IMR-90 (cell line): Measurements from ENCODE around the gene UBAC1. TPM values are rescaled to one million over a fixed set of nuclear protein-coding genes. Genes with fewer than 3 reads are reported as not detected.

Source experiments
- ATAC-seq: fragments of 200-7000 bp; cut with Tn5 transposase; 2 replicates; pipeline ENCODE4 v1.9.1; 2020; ENCODE audit warnings: low read depth, mild to moderate bottlenecking, moderate library complexity
- BruUV-seq: library from RNA; stranded (reverse); fragments of 400-500 nt; replicated peaks from 2 replicates; lab custom pipeline; 2021; lab: Mats Ljungman, UMichigan
- CTCF ChIA-PET: fragments of 300-600 bp; formaldehyde crosslinking; extraction: SDS; loops from one replicate; lab custom pipeline; 2021; ENCODE audit warnings: antibody characterized with exemption; lab: Yijun Ruan, JAX
- POLR2A ChIA-PET: fragments of 300-600 bp; sonication (Branson Sonifier 250); formaldehyde crosslinking; loops from one replicate; lab custom pipeline; 2022; ENCODE audit warnings: antibody characterized with exemption; ENCODE audit not compliant: unreplicated experiment; lab: Charles Lee
- DNase-seq: peaks from one replicate; pipeline ENCODE4 v3.0.0; 2013
- H2AFZ ChIP-seq: replicated peaks from 2 replicates; pipeline ENCODE3; 2013; ENCODE audit warnings: low read length, mild to moderate bottlenecking; ENCODE audit not compliant: poor library complexity
- H2AK5ac ChIP-seq: 2 replicates; pipeline ENCODE4 v1.6.1; 2013; ENCODE audit warnings: low read depth, low read length, inconsistent platforms
- H2AK9ac ChIP-seq: replicated peaks from 2 replicates; pipeline ENCODE3; 2013; ENCODE audit warnings: mild to moderate bottlenecking, low read depth, low read length, moderate library complexity; ENCODE audit not compliant: poor library complexity
- H2BK120ac ChIP-seq: 2 replicates; pipeline ENCODE4 v1.6.1; 2013; ENCODE audit warnings: low read depth, low read length, inconsistent platforms
- H2BK15ac ChIP-seq: 3 replicates; pipeline ENCODE4 v1.6.1; 2013; ENCODE audit warnings: low read depth, low read length, inconsistent platforms
- H2BK20ac ChIP-seq: 2 replicates; pipeline ENCODE4 v1.6.1; 2013; ENCODE audit warnings: low read depth, mild to moderate bottlenecking, inconsistent platforms, low read length, moderate library complexity
- H2BK5ac ChIP-seq: 2 replicates; pipeline ENCODE4 v1.6.1; 2013; ENCODE audit warnings: mild to moderate bottlenecking, low read depth, low read length, inconsistent platforms; ENCODE audit not compliant: poor library complexity, severe bottlenecking
- H3K14ac ChIP-seq: replicated peaks from 2 replicates; pipeline ENCODE4 v1.6.1; 2013; ENCODE audit warnings: low read depth, low read length, inconsistent platforms
- H3K18ac ChIP-seq: 2 replicates; pipeline ENCODE4 v1.6.1; 2013; ENCODE audit warnings: low read depth, low read length, control low read depth
- H3K23ac ChIP-seq: 2 replicates; pipeline ENCODE4 v1.6.1; 2013; ENCODE audit warnings: low read depth, low read length, inconsistent platforms
- H3K27ac ChIP-seq: 2 replicates; pipeline ENCODE4 v1.5.1; 2013; ENCODE audit warnings: mild to moderate bottlenecking, control low read depth, low read length; ENCODE audit not compliant: insufficient read depth
- H3K27me3 ChIP-seq: 2 replicates; pipeline ENCODE4 v1.6.1; 2013; ENCODE audit warnings: low read length; ENCODE audit not compliant: control insufficient read depth, insufficient read depth
- H3K36me3 ChIP-seq: 2 replicates; pipeline ENCODE4 v1.6.1; 2013; ENCODE audit warnings: low read length, mixed read lengths; ENCODE audit not compliant: control insufficient read depth, insufficient read depth
- H3K4ac ChIP-seq: 2 replicates; pipeline ENCODE4 v1.6.1; 2013; ENCODE audit warnings: low read depth, low read length, inconsistent platforms
- H3K4me1 ChIP-seq: 2 replicates; pipeline ENCODE4 v1.6.1; 2013; ENCODE audit warnings: low read length, mixed read lengths; ENCODE audit not compliant: control insufficient read depth, insufficient read depth
- H3K4me2 ChIP-seq: 2 replicates; pipeline ENCODE4 v1.6.1; 2013; ENCODE audit warnings: low read depth, mild to moderate bottlenecking, control low read depth, low read length, moderate library complexity
- H3K4me3 ChIP-seq: 2 replicates; pipeline ENCODE4 v1.5.1; 2013; ENCODE audit warnings: low read depth, mild to moderate bottlenecking, control low read depth, low read length, moderate library complexity; ENCODE audit not compliant: insufficient read depth
- H3K56ac ChIP-seq: 2 replicates; pipeline ENCODE4 v1.6.1; 2013; ENCODE audit warnings: low read length, inconsistent platforms; ENCODE audit not compliant: insufficient read depth; ENCODE audit errors: extremely low read depth
- H3K79me1 ChIP-seq, 2 experiments: 2 replicates each; pipeline ENCODE4 v1.6.1; 2013; ENCODE audit warnings: low read length in 2 of 2, inconsistent platforms in 1 of 2, low read depth in 1 of 2
- H3K9ac ChIP-seq: 2 replicates; pipeline ENCODE4 v1.6.1; 2013; ENCODE audit warnings: low read depth, low read length, control low read depth
- H3K9me1 ChIP-seq: 2 replicates; pipeline ENCODE4 v1.6.1; 2013; ENCODE audit warnings: low read length, inconsistent platforms; ENCODE audit not compliant: insufficient read depth
- H3K9me3 ChIP-seq: 2 replicates; pipeline ENCODE4 v1.6.1; 2013; ENCODE audit warnings: low read length; ENCODE audit not compliant: control insufficient read depth, insufficient read depth
- H4K20me1 ChIP-seq: 2 replicates; pipeline ENCODE4 v1.6.1; 2013; ENCODE audit warnings: low read length, inconsistent platforms; ENCODE audit not compliant: insufficient read depth
- H4K5ac ChIP-seq: 2 replicates; pipeline ENCODE4 v1.6.1; 2013; ENCODE audit warnings: mild to moderate bottlenecking, low read depth, low read length, control low read depth
- H4K8ac ChIP-seq, 2 experiments: 2 replicates each; pipeline ENCODE4 v1.6.1; 2013; ENCODE audit warnings: low read depth in 2 of 2, low read length in 2 of 2, control low read depth in 1 of 2, inconsistent platforms in 1 of 2
- H4K91ac ChIP-seq: 2 replicates; pipeline ENCODE4 v1.6.1; 2013; ENCODE audit warnings: low read depth, low read length, inconsistent platforms; ENCODE audit not compliant: insufficient read depth
- RCOR1 ChIP-seq: IDR thresholded peaks from 2 replicates; pipeline ENCODE4 v1.6.1; 2012; ENCODE audit warnings: mild to moderate bottlenecking, low read length, improper control_type of control experiment; ENCODE audit not compliant: insufficient replicate concordance
- WGBS, 2 experiments: methylation state at CpG; one replicate each; pipeline versions ENCODE4 v1.1.5 to v1.1.7; 2013; ENCODE audit warnings: missing lambda C conversion rate in 2 of 2; ENCODE audit not compliant: insufficient read length in 1 of 2; ENCODE audit errors: extremely low coverage in 2 of 2; 5-methylcytosine and 5-hydroxymethylcytosine counted together
- dilution Hi-C: fragments of 300-500 bp; cut with HindIII; formaldehyde crosslinking; loops from one replicate; pipeline ENCODE4 v1.14.3; 2018; ENCODE audit warnings: low sequenced_read_pairs; ENCODE audit not compliant: unreplicated experiment
- in situ Hi-C: fragments of 300-500 bp; cut with MboI; formaldehyde crosslinking; loops from 3 replicates; pipeline ENCODE4 v1.14.3; 2019; ENCODE audit warnings: low sequenced_read_pairs, inconsistent platforms, mixed read lengths
- intact Hi-C: fragments of 100-400 bp; cut with micrococcal nuclease; formaldehyde crosslinking; loops from 2 replicates; pipeline ENCODE4 v1.10.0; 2022
- polyA plus RNA-seq, 3 experiments: library from polyadenylated mRNA; depleted of rRNA; stranded (reverse); fragments of >200 nt; gene quantifications; 2 replicates each; pipeline ENCODE4 v1.2.3, GENCODE V29; 2012; ENCODE audit warnings: low replicate concordance in 1 of 3
- total RNA-seq: library from RNA; depleted of rRNA; stranded (reverse); fragments of >200 nt; gene quantifications from 2 replicates; pipeline ENCODE4 v1.2.3, GENCODE V29; 2012

The UBAC1 gene
- total and polyA plus RNA-seq, 2 of the 4 experiments (the other 2 are of a cell fraction), result 25.3 to 33.9 TPM

- Histone ChIP-seq H3K23ac (no peak overlapping the region), H2AFZ (peak overlapping the region; percentile 35), H3K4ac (no peak overlapping the region), H3K4me3 (no peak overlapping the region), H2BK5ac (no peak overlapping the region), H3K18ac (no peak overlapping the region), H3K14ac (no peak overlapping the region), H2AK5ac (no peak overlapping the region; the same call in 1 of the 2 replicates), H2BK20ac (no peak overlapping the region), H3K27me3 (peaks cover 21% of the 10 kb centered on the region), H3K79me1 (no peaks in the 10 kb centered on the region), H3K36me3 (no peaks in the 10 kb centered on the region), H3K9ac (no peak overlapping the region), H3K4me1 (peaks cover 8% of the 10 kb centered on the region; the same call in 1 of the 2 replicates), H4K20me1 (peaks cover 3% of the 10 kb centered on the region; the same call in 1 of the 2 replicates), H4K8ac (no peak overlapping the region), H3K9me1 (no peaks in the 10 kb centered on the region), H2BK15ac (no peak overlapping the region), H3K27ac (no peak overlapping the region), H4K91ac (no peak overlapping the region), H2AK9ac (no peak overlapping the region), H3K4me2 (peak overlapping the region; percentile 21; the same call in 1 of the 2 replicates), H4K5ac (no peak overlapping the region), H3K9me3 (no peaks in the 10 kb centered on the region), H3K56ac (no peak overlapping the region), H2BK120ac (no peak overlapping the region)
- 75% methylated on average over 3 of the region's 13 CpGs; no CpG with 5 or more reads in 1 of the 2 experiments for WGBS, 2 experiments
- ChIA-PET CTCF (no interaction called here), POLR2A (no interaction called here)
- no peak for TF ChIP-seq RCOR1
- BruUV-seq, result no TSS peak
- dilution Hi-C loops (no loop called here), in situ Hi-C loops (no loop called here), intact Hi-C loops (no loop called here)
- DNase-seq (peak; percentile 32), ATAC-seq (peak; percentile 74; the same call in 1 of the 2 replicates)
These were observed 15.4 kb upstream of the UBAC1 start for GRCh38 chr9:135976531-135976930.
